ENCODE data around the gene FAAP20.
A peak's percentile ranks its signal among the peaks of the same experiment; 100 is the strongest.

Gene FAAP20

GRCh38 chr1:2185880-2186855 is 8.4 kb downstream of the FAAP20 start:
- H3K4me1 ChIP-seq (ENCODE audit: control insufficient read depth in 2 of 2, insufficient read depth in 1 of 2, low read depth in 1 of 2, low read length in 2 of 2), result peaks cover 6 to 13% of the 10 kb centered on the region in 2 donors
- H3K79me1 ChIP-seq (ENCODE audit: low read depth, low read length), result peaks cover 15% of the 10 kb centered on the region
- peak overlapping the region; percentile 75 for H2BK5ac ChIP-seq (ENCODE audit: low read length)
- no peak overlapping the region for H3K4me2 ChIP-seq (ENCODE audit: insufficient read depth, low read length, poor library complexity, severe bottlenecking)
- no peak overlapping the region for H2BK15ac ChIP-seq (ENCODE audit: low read length)
- no peak overlapping the region for H2AFZ ChIP-seq (ENCODE audit: low read length)
- H4K8ac ChIP-seq (ENCODE audit: low read depth, low read length), result no peak overlapping the region
- peaks cover 14 to 20% of the 10 kb centered on the region in 2 donors for H3K36me3 ChIP-seq (replicated peaks in 1 of 2; ENCODE audit: control insufficient read depth in 2 of 2, insufficient read depth in 2 of 2, low read length in 2 of 2)
- H3K14ac ChIP-seq (ENCODE audit: low read length), result no peak overlapping the region
- no CpG with 5 or more reads among the region's 38 CpGs for WGBS, 2 donors (ENCODE audit: extremely low coverage in 2 of 2, insufficient read length in 2 of 2, insufficient replicate concordance in 1 of 2)
- no peaks in the 10 kb centered on the region for H3K27me3 ChIP-seq (ENCODE audit: control insufficient read depth in 3 of 3, insufficient read depth in 3 of 3, low read depth in 1 of 3, low read length in 3 of 3)
- no peak overlapping the region for H2BK120ac ChIP-seq (ENCODE audit: low read depth, low read length)
- H3K4me3 ChIP-seq (ENCODE audit: low read length in 2 of 2), result no peak overlapping the region
- H3K4ac ChIP-seq (ENCODE audit: low read length), result no peak overlapping the region
- peak overlapping the region; percentile 41 for H2BK12ac ChIP-seq (ENCODE audit: low read length)
- no peak overlapping the region for H3K9ac ChIP-seq (ENCODE audit: low read depth, low read length, poor library complexity)
- H4K91ac ChIP-seq (ENCODE audit: low read depth, low read length, poor library complexity), result no peak overlapping the region
- peak overlapping the region; percentile 89 for H3K23ac ChIP-seq (ENCODE audit: low read depth, low read length, poor library complexity)
- H3K27ac ChIP-seq (replicated peaks; ENCODE audit: low read length), result no peak overlapping the region
- H2AK5ac ChIP-seq (ENCODE audit: low read depth, low read length), result no peak overlapping the region
- no peak for DNase-seq (ENCODE audit: low spot score)
- no peak overlapping the region for H3K18ac ChIP-seq (ENCODE audit: low read length)
- no peaks in the 10 kb centered on the region for H3K9me3 ChIP-seq (replicated peaks in 1 of 2; ENCODE audit: control insufficient read depth in 2 of 2, insufficient read depth in 1 of 2, low read depth in 1 of 2, low read length in 2 of 2)

DNA sequence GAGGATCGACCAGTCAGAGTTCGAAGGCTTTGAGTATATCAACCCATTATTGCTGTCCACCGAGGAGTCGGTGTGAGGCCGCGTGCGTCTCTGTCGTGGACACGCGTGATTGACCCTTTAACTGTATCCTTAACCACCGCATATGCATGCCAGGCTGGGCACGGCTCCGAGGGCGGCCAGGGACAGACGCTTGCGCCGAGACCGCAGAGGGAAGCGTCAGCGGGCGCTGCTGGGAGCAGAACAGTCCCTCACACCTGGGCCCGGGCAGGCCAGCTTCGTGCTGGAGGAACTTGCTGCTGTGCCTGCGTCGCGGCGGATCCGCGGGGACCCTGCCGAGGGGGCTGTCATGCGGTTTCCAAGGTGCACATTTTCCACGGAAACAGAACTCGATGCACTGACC is 9.6 kb downstream of the FAAP20 start:
- Histone ChIP-seq H3K23ac (ENCODE audit: low read depth, low read length, poor library complexity) (peak overlapping the region; percentile 89), H3K4me1 (ENCODE audit: control insufficient read depth in 2 of 2, insufficient read depth in 1 of 2, low read depth in 1 of 2, low read length in 2 of 2) (peaks cover 4 to 5% of the 10 kb centered on the region in 2 donors), H3K27ac (replicated peaks; ENCODE audit: low read length) (no peak overlapping the region), H3K4ac (ENCODE audit: low read length) (no peak overlapping the region), H3K9me3 (replicated peaks in 1 of 2; ENCODE audit: control insufficient read depth in 2 of 2, insufficient read depth in 1 of 2, low read depth in 1 of 2, low read length in 2 of 2) (peaks cover 0 to 2% of the 10 kb centered on the region in 2 donors), H3K79me1 (ENCODE audit: low read depth, low read length) (peaks cover 13% of the 10 kb centered on the region), H3K36me3 (replicated peaks in 1 of 2; ENCODE audit: control insufficient read depth in 2 of 2, insufficient read depth in 2 of 2, low read length in 2 of 2) (peaks cover 11 to 27% of the 10 kb centered on the region in 2 donors), H3K18ac (ENCODE audit: low read length) (no peak overlapping the region), H2BK5ac (ENCODE audit: low read length) (no peak overlapping the region), H2AK5ac (ENCODE audit: low read depth, low read length) (no peak overlapping the region), H2BK12ac (ENCODE audit: low read length) (no peak overlapping the region), H3K4me2 (ENCODE audit: insufficient read depth, low read length, poor library complexity, severe bottlenecking) (no peak overlapping the region), H4K91ac (ENCODE audit: low read depth, low read length, poor library complexity) (no peak overlapping the region), H3K4me3 (ENCODE audit: low read length in 2 of 2) (no peak overlapping the region), H2BK120ac (ENCODE audit: low read depth, low read length) (no peak overlapping the region), H2AFZ (ENCODE audit: low read length) (no peak overlapping the region), H4K8ac (ENCODE audit: low read depth, low read length) (no peak overlapping the region), H2BK15ac (ENCODE audit: low read length) (no peak overlapping the region), H3K9ac (ENCODE audit: low read depth, low read length, poor library complexity) (peak overlapping the region; percentile 30), H3K14ac (ENCODE audit: low read length) (no peak overlapping the region), H3K27me3 (ENCODE audit: control insufficient read depth in 3 of 3, insufficient read depth in 3 of 3, low read depth in 1 of 3, low read length in 3 of 3) (no peaks in the 10 kb centered on the region)
- no CpG with 5 or more reads among the region's 33 CpGs for WGBS, 2 donors (ENCODE audit: extremely low coverage in 2 of 2, insufficient read length in 2 of 2, insufficient replicate concordance in 1 of 2)
- no peak for DNase-seq (ENCODE audit: low spot score)

DNA sequence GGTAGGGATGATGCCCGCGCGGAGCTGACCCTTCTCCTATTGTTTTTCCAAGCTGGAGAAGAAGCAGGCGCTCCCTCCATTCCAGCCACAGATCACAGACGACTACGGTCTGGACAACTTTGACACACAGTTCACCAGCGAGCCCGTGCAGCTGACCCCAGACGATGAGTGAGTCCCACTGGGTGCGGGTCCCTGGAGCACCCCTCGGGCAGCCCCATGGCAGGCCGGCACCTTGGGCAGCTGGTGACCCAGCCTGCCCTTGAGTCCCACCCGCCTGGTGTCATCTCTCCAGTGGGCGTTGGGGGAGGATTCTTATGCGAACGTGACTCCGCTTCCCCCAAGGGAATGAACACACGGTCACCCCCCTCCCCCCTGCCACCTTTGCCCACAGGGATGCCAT is 10.0 kb downstream of the FAAP20 start:
- H3K27me3 ChIP-seq (ENCODE audit: control insufficient read depth in 3 of 3, insufficient read depth in 3 of 3, low read depth in 1 of 3, low read length in 3 of 3), result no peaks in the 10 kb centered on the region
- no peak overlapping the region for H3K27ac ChIP-seq (replicated peaks; ENCODE audit: low read length)
- H2BK15ac ChIP-seq (ENCODE audit: low read length), result no peak overlapping the region
- DNase-seq (ENCODE audit: low spot score), result no peak
- no peak overlapping the region for H2BK5ac ChIP-seq (ENCODE audit: low read length)
- H3K4me1 ChIP-seq (ENCODE audit: control insufficient read depth in 2 of 2, insufficient read depth in 1 of 2, low read depth in 1 of 2, low read length in 2 of 2), result peaks cover 0 to 1% of the 10 kb centered on the region in 2 donors
- H2BK12ac ChIP-seq (ENCODE audit: low read length), result no peak overlapping the region
- no peak overlapping the region for H3K14ac ChIP-seq (ENCODE audit: low read length)
- H2AK5ac ChIP-seq (ENCODE audit: low read depth, low read length), result no peak overlapping the region
- no peak overlapping the region for H2BK120ac ChIP-seq (ENCODE audit: low read depth, low read length)
- H3K18ac ChIP-seq (ENCODE audit: low read length), result no peak overlapping the region
- H3K9me3 ChIP-seq (replicated peaks in 1 of 2; ENCODE audit: control insufficient read depth in 2 of 2, insufficient read depth in 1 of 2, low read depth in 1 of 2, low read length in 2 of 2), result peaks cover 0 to 2% of the 10 kb centered on the region in 2 donors
- H3K4ac ChIP-seq (ENCODE audit: low read length), result no peak overlapping the region
- peak overlapping the region; percentile 89 for H3K23ac ChIP-seq (ENCODE audit: low read depth, low read length, poor library complexity)
- no CpG with 5 or more reads among the region's 18 CpGs for WGBS, 2 donors (ENCODE audit: extremely low coverage in 2 of 2, insufficient read length in 2 of 2, insufficient replicate concordance in 1 of 2)
- H3K4me3 ChIP-seq (ENCODE audit: low read length in 2 of 2), result no peak overlapping the region
- H4K91ac ChIP-seq (ENCODE audit: low read depth, low read length, poor library complexity), result no peak overlapping the region
- no peak overlapping the region for H3K9ac ChIP-seq (ENCODE audit: low read depth, low read length, poor library complexity)
- H2AFZ ChIP-seq (ENCODE audit: low read length), result no peak overlapping the region
- no peak overlapping the region for H4K8ac ChIP-seq (ENCODE audit: low read depth, low read length)
- H3K36me3 ChIP-seq (replicated peaks in 1 of 2; ENCODE audit: control insufficient read depth in 2 of 2, insufficient read depth in 2 of 2, low read length in 2 of 2), result peaks cover 11 to 27% of the 10 kb centered on the region in 2 donors
- H3K4me2 ChIP-seq (ENCODE audit: insufficient read depth, low read length, poor library complexity, severe bottlenecking), result no peak overlapping the region
- peaks cover 11% of the 10 kb centered on the region for H3K79me1 ChIP-seq (ENCODE audit: low read depth, low read length)

DNA sequence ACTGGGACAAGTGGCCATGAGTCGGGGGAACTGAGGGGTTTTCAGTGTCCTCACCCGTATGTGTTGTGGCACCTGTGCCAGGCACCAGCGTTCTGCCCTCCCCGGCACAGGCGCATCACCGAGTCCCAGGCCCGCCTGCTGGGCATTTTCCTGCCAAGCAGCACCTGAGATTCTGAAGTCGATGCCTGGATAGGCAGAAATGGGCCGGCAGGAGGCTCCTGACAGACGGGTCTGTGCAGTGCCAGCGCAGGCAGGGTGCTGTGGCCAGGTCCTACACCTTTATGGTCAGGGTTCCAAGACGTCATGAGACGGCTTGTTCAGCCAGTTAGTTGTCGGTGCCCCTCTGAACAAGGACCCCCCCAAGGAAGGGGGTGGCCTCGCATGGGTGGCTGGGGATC is 10.6 kb downstream of the FAAP20 start:
- Histone ChIP-seq H3K36me3 (replicated peaks in 1 of 2; ENCODE audit: control insufficient read depth in 2 of 2, insufficient read depth in 2 of 2, low read length in 2 of 2) (peaks cover 11 to 27% of the 10 kb centered on the region in 2 donors), H3K9ac (ENCODE audit: low read depth, low read length, poor library complexity) (no peak overlapping the region), H3K4me3 (ENCODE audit: low read length in 2 of 2) (no peak overlapping the region), H2BK12ac (ENCODE audit: low read length) (no peak overlapping the region), H3K4ac (ENCODE audit: low read length) (no peak overlapping the region), H2AK5ac (ENCODE audit: low read depth, low read length) (no peak overlapping the region), H3K18ac (ENCODE audit: low read length) (peak overlapping the region; percentile 80), H2BK5ac (ENCODE audit: low read length) (no peak overlapping the region), H4K8ac (ENCODE audit: low read depth, low read length) (no peak overlapping the region), H2AFZ (ENCODE audit: low read length) (no peak overlapping the region), H3K14ac (ENCODE audit: low read length) (peak overlapping the region; percentile 82), H2BK120ac (ENCODE audit: low read depth, low read length) (no peak overlapping the region), H3K4me2 (ENCODE audit: insufficient read depth, low read length, poor library complexity, severe bottlenecking) (no peak overlapping the region), H3K23ac (ENCODE audit: low read depth, low read length, poor library complexity) (peak overlapping the region; percentile 73), H2BK15ac (ENCODE audit: low read length) (no peak overlapping the region), H3K4me1 (ENCODE audit: control insufficient read depth in 2 of 2, insufficient read depth in 1 of 2, low read depth in 1 of 2, low read length in 2 of 2) (no peaks in the 10 kb centered on the region), H3K27me3 (ENCODE audit: control insufficient read depth in 3 of 3, insufficient read depth in 3 of 3, low read depth in 1 of 3, low read length in 3 of 3) (no peaks in the 10 kb centered on the region), H4K91ac (ENCODE audit: low read depth, low read length, poor library complexity) (no peak overlapping the region), H3K27ac (replicated peaks; ENCODE audit: low read length) (no peak overlapping the region), H3K79me1 (ENCODE audit: low read depth, low read length) (peaks cover 11% of the 10 kb centered on the region), H3K9me3 (replicated peaks in 1 of 2; ENCODE audit: control insufficient read depth in 2 of 2, insufficient read depth in 1 of 2, low read depth in 1 of 2, low read length in 2 of 2) (peaks cover 0 to 2% of the 10 kb centered on the region in 2 donors)
- WGBS, 2 donors (ENCODE audit: extremely low coverage in 2 of 2, insufficient read length in 2 of 2, insufficient replicate concordance in 1 of 2), result no CpG with 5 or more reads among the region's 15 CpGs
- no peak for DNase-seq (ENCODE audit: low spot score)
